ENCODE data around the gene KIR3DL1.
"Not testable (repeated sequence)": the region's sequence is repeated elsewhere in the genome, so short reads cannot be mapped to it uniquely, and the experiment has no call there.

KIR3DL1 gene

DNA sequence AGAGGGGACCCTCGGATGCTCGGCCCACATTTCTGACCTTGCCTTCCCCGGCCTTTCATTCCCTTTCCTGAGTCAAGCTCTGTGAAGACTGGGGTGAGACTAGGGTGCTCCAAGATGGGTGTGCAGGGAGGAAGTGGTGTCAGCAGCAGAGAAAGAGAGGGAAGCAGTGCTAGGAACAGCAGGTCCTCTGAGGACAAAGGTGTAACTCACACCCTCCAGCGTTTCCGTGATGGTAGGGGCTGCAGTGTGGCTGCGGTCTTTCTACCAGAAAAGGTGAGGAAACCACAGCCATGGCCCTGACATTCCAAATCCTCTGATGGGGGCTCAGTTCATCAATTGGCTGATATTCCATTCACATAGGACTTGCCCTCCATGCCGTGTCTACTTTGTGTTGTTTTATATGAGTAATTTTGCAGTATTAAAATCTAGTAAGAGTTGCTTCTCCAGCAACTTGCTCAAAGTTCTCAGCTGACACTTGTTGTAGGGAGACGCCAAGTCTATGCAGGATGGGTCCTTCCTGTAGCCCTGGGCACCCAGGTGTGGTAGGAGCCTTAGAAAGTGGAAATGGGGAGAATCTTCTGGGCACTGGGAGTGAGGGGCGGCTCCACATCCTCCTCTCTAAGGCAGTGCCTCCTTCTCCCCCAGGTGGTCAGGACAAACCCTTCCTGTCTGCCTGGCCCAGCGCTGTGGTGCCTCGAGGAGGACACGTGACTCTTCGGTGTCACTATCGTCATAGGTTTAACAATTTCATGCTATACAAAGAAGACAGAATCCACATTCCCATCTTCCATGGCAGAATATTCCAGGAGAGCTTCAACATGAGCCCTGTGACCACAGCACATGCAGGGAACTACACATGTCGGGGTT, 1.6 kb downstream of the KIR3DL1 start:
- no peak for DNase-seq

DNA sequence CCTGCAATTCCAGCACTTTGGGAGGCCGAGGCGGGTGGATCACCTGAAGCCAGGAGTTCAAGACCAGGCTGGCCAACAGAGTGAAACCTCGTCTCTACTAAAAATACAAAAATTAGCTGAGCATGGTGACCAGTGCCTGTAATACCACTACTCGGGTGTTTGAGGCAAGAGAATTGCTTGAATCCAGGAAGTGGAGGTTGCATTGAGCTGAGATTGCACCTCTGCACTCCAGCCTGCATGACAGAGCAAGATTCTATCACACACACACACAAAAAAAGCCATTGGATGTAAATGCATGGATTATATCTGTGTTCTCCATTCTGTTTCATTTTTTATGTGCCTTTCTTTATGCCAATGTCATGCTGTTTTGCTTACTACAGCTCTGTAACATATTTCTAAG, 8.1 kb downstream of the KIR3DL1 start:
- DNase-seq: not testable (repeated sequence)

DNA sequence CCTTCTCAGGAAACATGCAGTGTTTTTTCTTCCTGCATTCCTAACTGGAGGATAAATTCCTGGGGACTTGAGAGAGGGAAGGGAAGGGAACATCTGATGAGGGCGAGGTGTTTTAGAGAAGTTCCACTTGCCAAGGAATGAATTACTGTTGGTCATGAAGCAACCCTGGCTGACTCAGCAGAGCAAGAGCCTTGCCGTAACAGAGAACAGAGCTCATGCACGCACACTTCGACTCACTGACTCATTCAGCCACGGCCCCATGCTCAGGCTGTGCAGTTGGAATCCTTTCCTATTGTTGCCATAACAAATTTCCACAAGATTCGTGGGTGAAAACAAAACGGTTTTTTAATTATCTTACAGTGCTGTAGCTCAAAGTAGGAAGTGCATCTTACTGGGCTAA, 9.1 kb downstream of the KIR3DL1 start:
- not testable (repeated sequence) for DNase-seq

DNA sequence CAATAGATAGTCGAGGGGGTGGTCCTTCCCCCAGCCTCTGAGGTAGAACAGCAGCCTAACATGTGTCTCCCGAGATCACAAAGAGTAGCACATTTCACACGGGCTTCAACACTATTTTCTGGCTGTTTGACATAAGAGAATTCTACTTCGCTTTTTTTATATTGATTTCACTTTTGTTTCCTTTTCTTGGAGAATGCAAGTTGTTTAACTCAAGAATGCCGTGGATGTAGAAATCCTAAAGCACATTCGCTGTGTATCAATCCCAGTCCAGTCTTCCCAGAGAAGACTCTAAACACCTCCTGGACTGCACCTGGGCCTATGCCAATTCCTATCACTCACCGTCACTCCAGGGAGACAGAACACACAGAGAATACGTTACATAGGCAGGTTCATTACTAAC, 11.8 kb downstream of the KIR3DL1 start:
- not testable (repeated sequence) for DNase-seq

DNA sequence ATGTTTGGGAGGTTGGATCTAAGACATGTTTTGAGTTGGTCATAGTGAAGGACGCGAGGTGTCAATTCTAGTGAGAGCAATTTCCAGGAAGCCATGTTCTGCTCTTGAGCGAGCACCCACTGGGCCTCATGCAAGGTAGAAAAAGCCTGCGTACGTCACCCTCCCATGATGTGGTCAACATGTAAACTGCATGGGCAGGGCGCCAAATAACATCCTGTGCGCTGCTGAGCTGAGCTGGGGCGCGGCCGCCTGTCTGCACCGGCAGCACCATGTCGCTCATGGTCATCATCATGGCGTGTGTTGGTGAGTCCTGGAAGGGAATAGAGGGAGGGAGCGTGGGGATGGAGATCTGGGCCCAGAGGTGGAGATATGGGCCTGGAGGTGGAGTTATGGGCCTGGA, 16.2 kb downstream of the KIR3DL1 start, which contains the start of gene KIR2DS4:
TSS of gene KIR2DS4 (plus strand) at position 181 of the 400 bp plus-strand sequence.
- DNase-seq: not testable (repeated sequence)

DNA sequence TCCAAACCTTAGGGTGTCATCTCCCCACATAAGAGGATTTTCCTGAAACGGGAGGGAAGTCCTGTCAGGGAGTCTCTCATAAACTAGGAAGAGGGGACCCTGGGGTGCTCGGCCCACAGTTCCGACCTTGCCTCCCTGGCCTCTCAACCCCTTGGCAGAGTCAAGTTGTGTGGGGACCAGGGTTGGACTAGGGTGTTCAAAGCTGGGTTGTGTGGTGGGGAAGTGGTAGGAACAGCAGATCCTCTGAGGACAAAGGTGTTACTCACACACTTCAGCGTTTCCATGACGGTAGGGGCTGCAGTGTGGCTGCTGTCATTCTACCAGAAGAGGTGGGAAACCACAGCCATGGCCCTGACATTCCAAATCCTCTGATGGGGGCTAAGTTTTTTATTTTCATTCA, 18.9 kb downstream of the KIR3DL1 start:
- not testable (repeated sequence) for DNase-seq

DNA sequence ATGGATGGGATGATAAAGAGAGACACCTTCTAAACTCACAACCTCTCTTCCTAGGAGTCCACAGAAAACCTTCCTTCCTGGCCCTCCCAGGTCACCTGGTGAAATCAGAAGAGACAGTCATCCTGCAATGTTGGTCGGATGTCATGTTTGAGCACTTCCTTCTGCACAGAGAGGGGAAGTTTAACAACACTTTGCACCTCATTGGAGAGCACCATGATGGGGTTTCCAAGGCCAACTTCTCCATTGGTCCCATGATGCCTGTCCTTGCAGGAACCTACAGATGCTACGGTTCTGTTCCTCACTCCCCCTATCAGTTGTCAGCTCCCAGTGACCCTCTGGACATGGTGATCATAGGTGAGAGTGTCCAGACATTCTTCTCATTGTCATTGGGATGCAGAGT, 21.3 kb downstream of the KIR3DL1 start:
- DNase-seq: not testable (repeated sequence)

DNA sequence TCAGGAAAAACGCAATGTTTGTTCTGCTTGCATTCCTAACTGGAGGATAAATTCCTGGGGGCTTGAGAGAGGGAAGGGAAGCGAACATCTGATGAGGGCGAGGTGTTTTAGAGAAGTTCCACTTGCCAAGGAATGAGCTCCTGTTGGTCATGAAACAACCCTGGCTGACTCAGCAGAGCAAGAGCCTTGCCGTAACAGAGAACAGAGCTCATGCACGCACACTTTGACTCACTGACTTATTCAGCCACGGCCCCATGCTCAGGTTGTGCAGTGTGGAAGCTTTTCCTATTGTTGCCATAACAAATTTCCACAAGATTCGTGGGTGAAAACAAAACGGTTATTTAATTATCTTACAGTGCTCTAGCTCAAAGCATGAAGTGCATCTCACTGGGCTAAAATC, 26.9 kb downstream of the KIR3DL1 start:
- DNase-seq: not testable (repeated sequence)

DNA sequence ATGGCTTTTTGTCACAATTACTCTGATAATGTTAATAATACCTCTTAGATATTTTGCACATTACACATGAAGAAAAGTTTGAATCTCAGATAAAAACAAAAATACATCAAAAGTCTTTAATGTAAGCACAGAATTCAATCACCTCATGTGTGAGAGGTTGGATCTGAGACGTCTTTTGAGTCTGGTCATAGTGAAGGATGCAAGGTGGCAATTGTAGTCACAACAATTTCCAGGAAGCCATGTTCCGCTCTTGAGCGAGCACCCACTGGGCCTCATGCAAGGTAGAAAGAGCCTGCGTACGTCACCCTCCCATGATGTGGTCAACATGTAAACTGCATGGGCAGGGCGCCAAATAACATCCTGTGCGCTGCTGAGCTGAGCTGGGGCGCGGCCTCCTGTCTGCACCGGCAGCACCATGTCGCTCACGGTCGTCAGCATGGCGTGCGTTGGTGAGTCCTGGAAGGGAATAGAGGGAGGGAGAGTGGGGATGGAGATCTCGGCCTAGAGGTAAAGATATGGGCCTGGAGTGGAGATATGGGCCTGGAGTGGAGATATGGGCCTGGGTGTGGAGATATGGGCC, 33.9 kb downstream of the KIR3DL1 start, which contains the start of gene KIR3DL2:
TSS of gene KIR3DL2 (plus strand) at position 383 of the 580 bp plus-strand sequence. CDS start at position 416, 33 bp downstream.
- not testable (repeated sequence) for DNase-seq

DNA sequence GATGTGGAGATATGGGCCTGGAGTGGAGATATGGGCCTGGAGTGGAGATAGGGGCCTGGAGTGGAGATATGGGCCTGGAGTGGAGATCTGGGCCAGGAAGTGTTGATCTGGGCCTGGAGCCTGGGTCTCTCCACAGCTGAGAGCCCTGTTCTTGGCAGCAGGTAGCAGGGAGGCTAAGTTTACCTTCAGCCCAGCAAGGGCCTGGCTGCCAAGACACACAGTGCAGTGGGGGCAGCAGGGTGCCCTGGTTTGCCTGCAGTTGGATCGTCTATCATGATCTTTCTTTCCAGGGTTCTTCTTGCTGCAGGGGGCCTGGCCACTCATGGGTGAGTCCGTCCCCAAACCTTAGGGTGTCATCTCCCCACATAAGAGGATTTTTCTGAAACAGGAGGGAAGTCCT, 34.7 kb downstream of the KIR3DL1 start:
- no peak for DNase-seq

DNA sequence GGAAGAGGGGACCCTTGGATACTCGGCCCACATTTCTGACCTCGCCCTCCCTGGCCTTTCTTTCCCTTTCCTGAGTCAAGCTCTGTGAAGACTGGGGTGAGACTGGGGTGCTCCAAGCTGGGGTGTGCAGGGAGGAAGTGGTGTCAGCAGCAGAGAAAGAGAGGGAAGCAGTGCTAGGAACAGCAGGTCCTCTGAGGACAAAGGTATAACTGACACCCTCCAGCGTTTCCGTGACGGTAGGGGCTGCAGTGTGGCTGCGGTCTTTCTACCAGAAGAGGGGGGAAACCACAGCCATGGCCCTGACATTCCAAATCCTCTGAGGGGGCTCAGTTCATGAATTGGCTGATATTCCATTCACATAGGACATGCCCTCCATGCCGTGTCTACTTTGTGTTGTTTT, 35.1 kb downstream of the KIR3DL1 start:
- no peak for DNase-seq

DNA sequence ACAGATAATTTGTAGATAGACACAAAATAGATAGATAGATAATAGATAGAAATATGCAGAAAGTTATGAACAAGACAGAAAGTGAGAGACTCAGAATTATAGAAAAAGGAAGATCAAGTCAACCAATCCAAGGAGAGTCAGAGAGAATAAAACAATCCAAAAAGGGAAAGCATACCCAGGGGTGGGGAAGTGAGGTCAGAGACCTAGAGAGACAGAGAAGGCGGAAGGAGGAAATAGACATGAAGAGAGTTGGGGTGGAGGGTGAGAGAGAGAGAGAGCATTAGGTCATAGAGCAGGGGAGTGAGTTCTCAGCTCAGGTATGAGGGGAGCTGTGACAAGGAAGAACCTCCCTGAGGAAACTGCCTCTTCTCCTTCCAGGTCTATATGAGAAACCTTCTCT, 39.0 kb downstream of the KIR3DL1 start:
- not testable (repeated sequence) for DNase-seq

DNA sequence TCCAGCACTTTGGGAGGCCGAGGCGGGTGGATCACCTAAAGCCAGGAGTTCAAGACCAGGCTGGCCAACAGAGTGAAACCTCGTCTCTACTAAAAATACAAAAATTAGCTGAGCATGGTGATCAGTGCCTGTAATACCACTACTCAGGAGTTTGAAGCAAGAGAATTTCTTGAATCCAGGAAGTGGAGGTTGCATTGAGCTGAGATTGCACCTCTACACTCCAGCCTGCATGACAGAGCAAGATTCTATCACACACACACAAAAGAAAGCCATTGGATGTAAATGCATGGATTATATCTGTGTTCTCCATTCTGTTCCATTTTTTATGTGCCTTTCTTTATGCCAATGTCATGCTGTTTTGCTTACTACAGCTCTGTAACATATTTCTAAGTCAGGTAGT, 42.2 kb downstream of the KIR3DL1 start:
- not testable (repeated sequence) for DNase-seq

DNA sequence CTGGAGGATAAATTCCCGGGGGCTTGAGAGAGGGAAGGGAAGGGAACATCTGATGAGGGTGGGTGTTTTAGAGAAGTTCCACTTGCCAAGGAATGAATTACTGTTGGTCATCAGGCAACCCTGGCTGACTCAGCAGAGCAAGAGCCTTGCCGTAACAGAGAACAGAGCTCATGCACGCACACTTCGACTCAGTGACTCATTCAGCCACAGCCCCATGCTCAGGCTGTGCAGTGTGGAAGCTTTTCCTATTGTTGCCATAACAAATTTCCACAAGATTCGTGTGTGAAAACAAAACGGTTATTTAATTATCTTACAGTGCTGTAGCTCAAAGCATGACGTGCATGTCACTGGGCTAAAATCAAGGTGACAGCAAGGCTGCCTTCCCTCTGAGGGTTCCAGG, 43.2 kb downstream of the KIR3DL1 start:
- not testable (repeated sequence) for DNase-seq

DNA sequence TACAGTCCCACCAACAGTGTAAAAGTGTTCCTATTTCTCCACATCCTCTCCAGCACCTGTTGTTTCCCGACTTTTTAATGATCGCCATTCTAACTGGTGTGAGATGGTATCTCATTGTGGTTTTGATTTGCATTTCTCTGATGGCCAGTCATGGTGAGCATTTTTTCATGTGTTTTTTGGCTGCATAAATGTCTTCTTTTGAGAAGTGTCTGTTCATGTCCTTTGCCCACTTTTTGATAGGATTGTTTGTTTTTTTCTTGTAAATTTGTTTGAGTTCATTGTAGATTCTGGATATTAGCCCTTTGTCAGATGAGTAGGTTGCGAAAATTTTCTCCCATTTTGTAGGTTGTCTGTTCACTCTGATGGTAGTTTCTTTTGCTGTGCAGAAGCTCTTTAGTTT, 47.2 kb downstream of the KIR3DL1 start:
- not testable (repeated sequence) for DNase-seq

DNA sequence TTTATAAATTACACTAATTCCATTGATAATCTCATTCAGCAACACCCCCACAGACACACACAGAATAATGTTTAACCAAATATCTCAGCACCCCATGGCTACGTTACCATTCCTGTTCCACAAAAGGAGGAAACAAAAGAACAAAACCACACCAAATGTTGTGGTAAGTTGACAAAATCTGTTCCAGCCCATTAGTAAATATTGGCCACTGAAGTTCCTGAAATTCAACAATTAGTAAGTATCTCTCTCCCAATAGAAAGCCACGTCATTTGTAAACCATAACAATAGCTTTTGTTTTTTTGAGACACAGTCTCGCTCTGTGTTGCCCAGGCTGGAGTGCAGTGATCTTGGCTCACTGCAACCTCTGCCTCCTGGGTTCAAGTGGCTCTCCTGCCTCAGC, 55.4 kb downstream of the KIR3DL1 start:
- no peak for DNase-seq

DNA sequence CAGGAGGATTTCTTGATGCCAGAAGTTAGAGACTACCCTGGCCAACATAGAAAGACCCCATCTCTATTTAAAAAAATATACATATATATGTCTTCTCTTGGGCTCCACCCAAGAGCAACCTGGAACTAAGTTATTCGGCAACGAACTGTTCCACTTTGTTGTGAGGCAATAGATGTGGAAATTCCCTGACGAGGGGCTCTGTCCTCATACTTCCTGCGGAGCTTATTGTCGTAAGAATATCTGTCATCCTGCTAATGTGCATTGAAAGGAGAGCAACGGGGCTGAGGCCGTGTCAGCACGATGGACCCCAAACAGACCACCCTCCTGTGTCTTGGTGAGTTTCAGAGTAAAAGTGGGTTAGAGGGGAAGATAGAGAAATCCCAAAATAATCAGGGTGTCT, 57.7 kb downstream of the KIR3DL1 start, which contains the start of gene FCAR:
TSS of gene FCAR (plus strand) at position 246 of the 400 bp plus-strand sequence. CDS start at position 301, 55 bp downstream.
- no peak for DNase-seq

DNA sequence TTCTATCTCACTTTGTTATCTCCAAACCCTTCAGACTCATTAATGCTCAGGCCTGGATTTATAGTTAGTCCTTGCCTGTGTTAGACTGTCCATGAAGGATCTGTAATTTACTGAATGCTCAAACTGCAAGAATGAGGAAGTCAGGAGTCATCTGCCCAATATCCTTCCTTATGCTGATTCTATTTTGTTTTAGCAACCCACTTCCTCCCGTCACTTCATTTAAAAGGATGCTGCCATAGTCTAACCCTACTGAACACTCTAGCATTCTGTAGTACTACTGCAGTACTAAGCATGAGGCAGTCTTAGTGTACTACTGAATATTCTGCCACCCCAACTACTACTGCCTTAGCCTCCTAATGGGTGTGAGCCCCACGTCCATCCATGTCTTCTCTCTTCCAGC, 59.2 kb downstream of the KIR3DL1 start:
- DNase-seq: no peak

DNA sequence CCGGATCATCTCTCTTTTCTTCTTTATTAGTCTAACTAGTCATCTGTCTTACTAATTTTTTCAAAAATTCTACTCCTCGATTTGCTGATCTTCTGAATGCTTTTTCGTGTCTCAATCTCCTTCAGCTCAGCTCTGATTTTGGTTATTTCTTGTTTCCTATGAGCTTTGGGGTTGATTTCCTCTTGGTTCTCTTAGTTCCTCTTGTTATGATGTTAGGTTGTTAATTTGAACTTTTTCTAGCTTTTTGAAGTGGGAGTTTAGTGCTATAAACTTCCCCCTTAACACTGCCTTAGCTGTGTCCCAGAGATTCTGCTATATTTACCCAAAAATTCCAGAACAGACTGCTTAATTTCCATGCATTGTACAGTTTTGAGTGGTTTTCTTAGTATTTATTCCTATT, 61.2 kb downstream of the KIR3DL1 start:
- no peak for DNase-seq
